Mesenteric fat pad (tissue), 1 donor: ENCODE results near the gene RIN1. TPM values are rescaled to one million over a fixed set of nuclear protein-coding genes. Genes with fewer than 3 reads are reported as not detected.

Source experiments
- DNase-seq: peaks from one replicate; pipeline ENCODE4 v3.0.0-alpha.2; 2020; ENCODE audit warnings: low spot score
- total RNA-seq: library from RNA; stranded (reverse); fragmentation: NEBNext Ultra II Directional; extraction: Animal tissue kit (Norgen Biotek cat#: 25700); gene quantifications from one replicate; pipeline ENCODE4 v1.2.1, GENCODE V29; 2021
- donor health status: DM: yes; HTN: yes; CAD: no.

RIN1 gene
- total RNA-seq, 1 donor from 2014 or later = 6.5 TPM

DNA sequence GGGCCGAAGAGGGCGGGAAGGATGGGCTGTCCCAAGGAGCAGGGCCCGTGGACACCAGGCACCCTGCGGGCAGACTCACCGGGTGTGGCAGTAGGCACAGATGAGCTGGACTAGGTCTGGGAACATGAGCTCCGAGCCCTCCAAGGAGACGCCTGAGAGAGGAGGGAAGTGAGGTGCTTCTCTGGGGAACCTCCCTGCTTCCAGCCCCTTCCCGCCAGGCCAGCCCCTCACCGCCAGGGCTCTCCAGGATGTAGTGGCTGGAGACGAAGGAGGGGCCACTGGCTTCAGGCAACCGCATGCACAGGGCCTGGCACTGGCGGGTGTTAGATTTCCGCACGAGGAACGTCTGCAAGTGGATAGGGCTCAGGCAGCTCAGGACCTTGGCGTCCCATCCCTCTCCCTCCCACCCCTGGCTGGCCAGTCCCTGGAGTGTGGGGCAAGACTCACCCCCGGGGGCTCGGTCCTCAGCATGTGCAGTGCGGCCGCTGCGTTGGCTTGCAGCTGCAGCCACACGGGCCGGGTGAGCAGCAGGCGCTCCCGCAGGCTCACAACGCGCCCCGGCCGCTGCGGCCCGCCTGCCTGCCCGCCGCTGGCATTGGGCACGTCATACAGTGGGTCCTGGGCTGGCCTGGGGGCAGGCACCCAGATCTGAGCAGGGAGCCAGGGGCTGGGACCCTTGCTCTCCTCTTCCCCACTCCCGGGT lies 552 bp downstream of the RIN1 start:
- DNase-seq = no peak

DNA sequence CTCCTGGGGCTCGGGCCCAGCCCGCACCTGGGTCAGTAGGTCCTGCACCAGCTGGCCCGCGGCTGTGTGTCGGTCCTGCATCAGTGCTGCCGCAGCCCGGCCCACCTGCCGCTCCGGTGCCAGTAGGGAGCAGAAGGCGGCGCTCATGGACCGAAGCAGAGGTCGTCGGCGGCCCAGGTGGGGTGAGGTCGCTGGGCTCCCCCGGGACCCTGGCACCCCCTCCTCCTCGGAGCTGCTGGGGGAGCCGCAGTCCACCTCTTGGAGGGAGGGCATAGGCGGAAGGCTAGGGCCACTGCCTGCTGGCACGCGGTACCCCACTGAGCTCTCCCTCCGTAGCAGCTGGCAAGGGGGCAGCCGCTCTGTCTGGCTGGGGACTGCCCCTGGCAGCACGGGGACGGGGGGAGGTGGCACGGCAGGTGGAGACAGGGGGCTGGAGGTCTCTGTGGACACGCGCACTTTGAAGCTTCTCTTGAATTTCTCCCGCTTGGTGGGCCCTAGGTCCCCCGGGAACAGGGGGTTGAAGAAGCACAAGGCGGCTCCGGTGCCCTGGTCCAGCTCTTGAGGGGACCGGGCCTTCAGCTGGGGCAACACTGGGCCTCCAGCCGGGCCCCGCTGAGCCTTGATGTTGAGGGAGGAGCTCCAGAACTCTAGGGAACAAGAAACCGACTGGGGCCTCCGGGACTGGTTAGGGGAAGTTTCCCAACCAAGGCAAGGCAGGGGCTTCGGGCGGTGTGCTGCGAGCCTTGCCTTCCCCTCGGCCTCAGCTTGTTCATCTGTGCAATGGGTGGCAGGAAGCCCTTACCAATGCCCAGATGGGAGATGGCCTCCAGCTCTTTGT lies 1.4 kb downstream of the RIN1 start:
- no peak for DNase-seq

DNA sequence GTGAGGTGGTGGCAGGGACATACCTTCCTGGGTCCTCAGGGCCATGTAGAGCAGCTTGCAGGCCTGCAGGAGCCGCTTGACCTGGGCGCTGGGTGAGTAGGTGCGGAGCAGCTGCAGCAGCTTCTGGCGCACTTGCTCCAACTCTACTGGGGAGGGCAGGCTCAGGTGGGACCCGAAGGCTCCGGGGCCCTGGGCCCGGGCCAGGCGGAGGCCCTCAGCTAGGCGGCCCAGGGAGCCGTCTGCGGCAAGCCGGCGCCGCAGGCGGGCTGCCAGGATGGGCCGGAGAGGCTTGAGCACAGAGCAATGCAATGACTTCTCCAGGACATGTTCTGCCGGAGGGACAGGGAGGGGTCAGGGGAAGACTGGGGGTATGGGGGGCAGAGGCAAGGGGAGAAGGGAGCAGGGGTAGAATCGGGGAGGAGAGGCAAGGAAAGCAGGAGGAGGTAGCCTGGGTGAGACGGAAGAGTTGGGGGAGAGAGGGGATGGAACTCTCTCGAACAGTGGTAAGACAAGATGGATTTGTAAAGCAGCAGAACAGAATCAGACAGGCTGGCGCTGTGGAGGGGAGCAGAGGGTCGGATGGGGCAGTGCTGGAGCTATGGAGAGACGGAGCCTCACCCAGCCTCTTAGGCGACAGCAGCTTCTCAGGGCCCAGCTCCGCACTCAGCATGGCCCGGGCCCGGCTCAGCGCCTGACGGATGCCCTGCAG lies 2.2 kb downstream of the RIN1 start:
- no peak for DNase-seq

DNA sequence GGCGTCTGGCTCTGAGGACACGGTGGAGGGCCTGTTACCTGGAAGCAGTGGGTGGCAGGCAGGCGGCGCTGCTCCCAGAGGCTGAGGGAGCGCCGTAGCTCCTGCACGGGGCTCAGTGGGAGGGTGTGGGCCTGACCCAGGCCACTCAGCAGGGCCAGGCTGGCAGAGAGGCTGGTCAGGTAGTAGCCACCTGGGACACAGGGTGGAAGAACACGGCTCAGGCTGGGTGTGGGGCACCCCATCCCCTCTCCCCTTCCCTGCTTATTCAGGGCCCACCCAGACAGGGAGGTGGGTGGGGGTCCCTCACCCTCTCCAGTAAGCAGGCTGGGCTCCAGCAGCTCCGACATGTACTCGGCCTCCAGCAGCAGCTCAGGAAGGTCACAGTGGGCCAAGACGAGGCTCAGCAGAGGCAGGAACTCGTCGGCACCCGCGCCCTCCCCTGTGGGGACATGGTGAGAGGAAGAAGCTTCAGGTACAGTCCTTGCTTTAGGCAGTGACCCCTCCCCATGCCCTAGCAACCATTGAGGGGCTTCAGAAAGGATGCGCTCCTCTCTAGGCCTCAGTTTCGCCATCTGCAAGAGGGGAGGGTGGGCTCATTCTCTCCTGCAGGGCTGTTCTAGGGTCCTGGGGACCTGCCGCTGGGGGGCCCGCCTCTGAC lies 2.9 kb downstream of the RIN1 start:
- DNase-seq = no peak

DNA sequence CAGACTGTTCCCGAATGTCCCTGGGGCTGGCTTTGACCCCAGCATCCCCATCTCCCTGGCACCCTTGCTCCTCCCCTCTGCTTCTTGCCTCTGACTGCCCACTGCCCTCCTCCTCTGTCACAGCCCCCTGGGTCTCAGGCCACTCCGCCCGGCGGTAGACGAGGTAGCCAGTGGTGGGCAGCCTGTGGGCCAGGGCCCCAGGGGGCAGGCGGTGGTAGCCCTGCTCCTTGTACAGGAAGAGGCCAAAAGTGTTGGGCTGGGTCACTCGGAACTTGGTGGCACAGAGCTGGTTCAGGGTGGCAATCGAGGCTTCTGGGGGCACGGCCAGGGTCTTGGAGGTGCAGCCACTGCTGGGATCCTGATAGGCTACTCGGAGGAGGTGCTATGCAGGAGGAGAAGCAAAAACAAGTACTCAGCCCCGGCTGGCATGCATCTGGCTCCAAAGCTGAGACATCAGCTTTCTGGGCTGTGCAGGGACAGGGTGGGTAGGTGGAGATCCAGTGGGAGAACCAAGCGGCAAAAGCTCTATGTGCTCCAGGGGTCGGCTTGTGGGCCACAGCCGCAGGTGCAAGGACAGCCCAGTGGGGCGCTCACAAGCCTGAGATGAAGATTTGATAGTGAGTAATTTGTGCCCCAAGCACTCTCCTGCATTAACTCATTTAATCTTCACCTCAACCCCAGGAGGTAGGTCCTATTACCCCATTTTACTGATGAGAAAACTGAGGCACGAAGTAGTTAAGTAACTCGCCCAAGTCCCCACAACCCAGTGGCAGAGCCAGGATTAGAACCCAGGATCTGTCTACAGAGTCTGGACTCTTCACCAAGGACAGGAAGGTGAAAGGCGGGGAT lies 3.6 kb downstream of the RIN1 start:
- no peak for DNase-seq

DNA sequence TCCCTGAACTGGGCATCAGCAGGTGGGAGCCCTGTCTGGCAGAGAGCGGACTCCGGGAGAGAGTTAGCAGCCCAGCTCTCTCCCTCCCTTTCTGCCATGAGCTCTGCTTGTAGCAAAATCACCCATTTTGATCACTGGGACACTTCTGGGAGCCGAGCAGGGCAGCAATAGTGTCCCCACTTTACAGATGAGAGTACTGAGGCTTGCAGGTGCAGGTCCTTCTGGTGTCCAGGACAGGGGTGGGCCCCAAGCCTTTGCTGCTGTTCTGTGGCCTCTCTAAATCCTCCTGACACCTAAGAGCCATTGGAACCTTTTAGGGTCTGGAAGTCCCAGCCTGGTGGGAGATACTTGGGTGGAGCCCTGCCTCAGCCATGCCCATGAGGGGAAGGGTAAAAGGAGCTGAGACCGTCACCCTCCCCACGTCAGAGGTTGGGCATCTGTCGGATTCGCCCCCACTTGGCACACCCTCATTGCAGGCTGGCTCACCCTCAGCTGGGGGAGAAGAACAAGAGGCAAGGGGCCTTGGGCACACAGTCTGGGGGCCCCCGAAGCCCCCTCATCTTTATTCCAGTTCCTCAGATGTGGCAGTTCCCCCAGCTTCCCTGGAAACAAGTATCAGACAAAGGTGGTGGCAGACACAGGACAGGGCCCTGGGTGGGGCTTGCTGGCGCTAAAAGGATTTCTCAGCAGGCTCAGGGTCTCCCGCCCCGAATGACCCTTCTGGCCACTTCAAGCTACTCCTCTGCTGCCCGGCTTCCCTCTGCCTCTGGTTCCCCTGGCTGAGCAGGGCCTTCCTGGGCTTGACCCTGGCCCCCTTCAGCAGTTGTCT lies 4.5 kb downstream of the RIN1 start:
- DNase-seq = no peak

DNA sequence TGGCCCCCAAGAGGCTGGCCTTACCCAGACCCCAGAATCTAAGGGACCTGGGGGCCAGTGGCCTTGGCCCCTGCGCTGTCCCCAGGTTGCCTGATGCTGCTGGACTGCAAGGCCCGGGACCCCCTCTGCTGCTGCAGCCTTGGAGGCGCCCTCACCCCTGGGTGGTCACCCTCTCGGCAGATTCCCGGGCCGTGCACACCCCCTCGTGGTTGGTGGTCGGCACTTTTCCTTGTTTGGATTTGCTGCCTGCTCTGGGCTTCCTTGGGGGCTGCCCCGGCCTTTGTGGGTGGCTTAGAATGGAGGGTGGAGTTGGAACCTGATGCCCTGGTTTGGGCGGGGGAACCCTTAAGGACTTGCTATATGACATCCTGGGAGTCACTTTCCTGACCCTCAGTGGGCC lies 5.3 kb downstream of the RIN1 start:
- no peak for DNase-seq

DNA sequence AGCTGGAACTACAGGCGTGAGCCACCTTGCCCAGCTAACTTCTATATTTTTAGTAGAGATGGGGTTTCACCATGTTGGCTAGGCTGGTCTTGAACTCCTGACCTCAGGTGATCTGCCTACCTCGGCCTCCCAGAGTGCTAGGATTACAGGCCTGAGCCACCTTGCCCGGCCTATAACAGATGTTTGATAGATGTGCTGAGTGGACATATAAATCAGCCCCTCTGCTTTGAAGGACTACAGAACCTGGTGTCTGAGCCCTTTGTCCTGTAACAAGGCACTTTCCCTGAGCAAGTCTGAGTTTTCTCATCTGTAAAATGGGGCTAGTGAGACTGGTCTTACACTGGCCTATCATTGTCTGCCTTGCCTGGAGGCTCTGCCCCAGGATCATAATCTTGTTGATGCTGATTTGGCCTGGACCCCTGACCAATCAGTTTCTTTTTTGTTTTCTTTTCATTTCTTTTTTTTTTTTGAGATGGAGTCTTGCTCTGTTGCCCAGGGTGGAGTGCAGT lies 7.0 kb downstream of the RIN1 start:
- no peak for DNase-seq

DNA sequence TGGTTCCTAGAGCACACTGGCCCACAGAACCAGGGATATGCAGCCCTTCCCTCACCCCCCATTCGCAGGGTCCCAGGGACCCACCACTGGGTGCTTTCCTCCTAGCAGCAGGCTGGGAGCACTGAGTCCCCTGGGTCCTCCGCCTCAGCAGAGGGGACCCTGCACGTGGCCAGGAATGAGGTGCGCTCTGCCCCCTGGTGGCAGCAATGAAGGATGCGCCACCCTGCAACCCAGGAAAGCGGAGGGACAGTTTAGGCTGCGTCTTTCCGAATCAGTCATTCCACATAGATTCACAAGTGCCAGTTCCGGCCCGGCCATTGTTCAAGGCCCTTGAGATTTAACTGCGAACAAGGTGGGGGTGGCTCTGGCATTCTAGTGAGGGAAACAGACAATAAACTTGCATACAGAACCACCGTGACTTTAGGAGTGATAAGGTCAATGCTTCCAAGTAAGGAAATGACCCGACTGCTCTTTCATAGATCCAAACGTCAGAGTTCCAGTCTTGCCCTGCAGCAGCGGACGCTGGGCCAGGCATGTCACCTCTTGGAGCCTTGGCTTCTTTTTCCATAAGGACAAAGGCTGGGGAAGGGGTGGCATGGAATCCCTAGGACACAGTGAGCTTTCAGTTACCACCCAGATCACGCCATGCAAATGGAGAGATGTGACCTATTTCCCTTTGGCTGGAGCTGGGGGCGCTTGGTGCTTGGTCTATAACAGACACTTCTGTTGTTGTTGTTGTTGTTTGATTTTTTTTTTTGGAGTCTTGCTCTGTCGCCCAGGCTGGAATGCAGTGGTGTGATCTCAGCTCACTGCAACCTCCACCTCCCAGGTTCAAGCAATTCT lies 7.7 kb downstream of the RIN1 start:
- DNase-seq = no peak

DNA sequence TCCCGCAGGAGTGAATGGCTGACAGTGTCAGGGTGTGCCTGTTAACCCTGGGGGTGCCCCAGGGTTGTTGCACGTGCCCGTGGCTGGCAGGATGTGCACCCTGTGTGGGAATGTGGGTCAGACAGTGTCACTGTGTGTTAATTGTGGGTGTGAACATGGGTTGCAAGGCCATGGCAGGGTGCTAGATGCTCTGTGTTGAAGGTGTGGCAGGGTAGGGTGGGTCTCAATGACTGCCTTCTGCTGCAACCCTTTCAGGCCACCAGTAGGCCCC lies 8.3 kb downstream of the RIN1 start:
- no peak for DNase-seq

DNA sequence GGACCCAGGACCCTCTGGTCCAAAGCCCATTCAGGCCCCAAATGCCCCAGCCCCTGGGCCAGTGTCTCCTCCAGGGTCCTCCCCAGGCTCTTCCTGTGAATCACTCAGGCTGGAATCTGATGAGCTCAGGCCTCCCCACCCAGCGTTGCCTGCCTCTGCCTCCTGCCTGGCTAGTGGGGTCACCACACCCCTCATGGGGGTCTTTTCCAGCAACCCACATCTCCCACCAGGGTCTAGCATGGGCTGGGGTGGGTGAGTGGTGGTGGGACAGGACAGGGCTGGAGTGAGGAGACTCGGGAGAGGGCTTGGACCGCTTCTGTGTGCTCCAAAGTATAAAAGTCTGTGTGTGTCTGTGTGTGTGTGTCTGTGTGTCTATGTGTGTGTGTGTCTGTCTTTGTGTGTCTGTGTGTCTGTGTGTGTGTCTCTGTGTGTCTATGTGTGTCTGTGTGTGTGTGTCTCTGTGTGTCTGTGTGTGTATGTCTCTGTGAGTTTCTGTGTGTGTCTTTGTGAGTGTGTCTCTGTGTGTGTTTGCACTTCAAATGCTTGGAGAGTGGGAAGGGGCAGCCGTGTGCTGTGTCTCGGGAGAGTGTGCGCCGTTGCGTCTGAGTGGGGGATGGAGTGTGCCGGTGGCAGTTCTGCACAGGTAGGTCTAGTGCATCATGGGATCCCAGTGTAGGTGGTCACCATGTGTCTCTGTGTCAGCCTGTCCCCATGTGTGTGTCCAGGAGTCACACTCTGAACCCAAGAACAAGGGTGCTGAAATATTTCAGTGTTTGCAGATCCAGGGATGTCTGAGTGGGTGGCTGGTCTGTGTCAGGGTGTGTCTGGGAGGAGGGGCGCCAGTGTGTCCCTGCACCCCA lies 8.8 kb downstream of the RIN1 start:
- DNase-seq = no peak

DNA sequence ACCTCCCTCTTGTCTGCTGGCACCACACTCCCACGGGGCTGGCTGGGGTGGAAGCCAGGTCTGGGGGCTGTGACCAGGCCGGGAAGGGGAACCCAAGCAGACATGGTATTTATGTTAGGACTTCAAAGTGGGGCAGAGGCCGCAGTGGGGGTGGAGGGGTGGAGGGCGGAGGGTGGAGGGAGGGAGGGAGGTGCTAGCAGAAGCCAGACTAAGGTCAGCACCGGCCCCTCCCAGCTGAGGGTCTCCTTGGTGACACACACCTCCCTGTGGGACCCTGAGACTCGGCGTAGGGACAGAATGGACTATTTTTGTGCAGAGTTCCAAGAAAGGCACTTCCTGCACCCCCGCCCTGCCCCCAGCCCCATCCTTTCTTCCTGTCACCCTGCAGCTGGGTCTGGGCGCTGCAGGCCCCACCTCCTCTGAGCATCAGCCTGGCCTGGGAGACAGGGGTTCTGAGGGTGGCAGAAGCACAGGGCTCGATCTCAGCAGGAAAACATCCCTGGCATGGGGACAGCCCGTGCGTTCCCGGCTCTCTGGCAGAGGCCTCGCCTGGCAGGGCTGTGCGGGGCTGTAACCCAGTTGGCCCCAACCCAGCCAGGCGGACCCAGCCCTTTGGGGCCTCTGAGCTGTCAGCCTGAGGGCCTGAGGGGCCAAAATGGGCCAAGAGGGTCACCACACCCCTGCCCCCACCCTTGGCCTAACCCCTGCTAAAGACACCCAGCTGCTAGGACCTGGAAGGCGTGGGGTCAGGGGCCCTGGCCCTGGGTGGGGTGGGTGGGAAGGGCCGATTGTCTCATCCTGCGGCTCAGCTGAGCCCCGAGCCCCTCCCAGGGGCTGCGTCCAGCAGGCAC lies 9.7 kb downstream of the RIN1 start:
- DNase-seq = no peak

DNA sequence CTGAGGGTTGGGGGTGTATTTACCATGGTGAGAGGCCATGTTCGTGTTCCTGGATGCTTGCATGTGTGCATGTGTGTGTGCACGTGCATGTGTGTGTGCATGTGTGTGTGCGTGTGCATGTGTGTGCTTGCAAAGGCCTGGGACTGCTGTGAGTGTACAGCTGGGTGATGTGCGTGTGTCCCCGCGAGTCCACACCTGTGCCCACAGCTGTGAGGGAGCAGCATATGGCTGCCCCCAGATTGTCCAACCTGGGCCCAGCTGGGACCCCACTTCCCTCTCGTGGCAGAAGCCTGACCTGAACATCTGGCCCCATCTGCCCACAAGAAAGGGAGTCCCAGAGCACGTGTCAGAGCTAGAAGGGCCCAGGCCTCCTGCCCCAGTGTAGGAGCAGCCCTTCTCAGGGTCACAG lies 11.0 kb downstream of the RIN1 start:
- no peak for DNase-seq

DNA sequence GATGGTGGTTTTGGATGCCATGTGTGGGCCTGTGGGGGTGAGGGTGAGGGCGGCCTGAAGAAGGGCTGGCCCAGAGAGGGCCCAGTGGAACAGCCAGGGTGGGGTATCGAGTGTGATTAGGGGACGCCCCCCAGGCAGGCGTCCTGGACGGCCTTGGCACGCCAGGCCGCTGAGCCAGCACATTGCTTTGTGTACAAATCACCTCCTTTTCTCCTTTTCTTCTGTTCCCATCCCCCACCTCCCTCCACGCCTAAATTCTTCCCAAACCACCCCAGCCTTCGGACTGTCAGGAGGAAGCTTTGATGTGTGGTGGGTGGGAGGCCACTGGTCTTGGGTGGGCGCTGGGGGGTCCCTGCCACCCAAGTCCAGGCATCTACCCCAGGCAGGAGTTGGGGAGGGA lies 11.6 kb downstream of the RIN1 start:
- DNase-seq = no peak

DNA sequence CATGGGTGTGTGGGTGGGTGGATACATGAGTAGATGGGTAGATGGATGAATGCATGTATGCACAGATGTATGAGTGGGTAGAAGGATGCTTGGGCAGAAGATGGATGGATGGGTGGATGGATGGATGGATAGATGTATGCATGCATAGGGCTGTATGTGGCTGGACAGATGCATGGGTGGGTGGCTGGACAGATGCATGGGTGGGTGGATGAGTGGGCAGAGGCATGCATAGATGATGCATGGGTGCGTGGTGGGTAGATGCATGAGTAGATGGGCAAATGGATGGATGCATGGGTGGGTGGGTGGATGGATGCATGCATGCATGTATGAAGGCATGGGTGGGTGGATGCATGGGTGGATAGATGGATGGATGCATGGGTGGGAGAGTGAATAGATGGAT lies 12.6 kb downstream of the RIN1 start:
- DNase-seq = no peak

DNA sequence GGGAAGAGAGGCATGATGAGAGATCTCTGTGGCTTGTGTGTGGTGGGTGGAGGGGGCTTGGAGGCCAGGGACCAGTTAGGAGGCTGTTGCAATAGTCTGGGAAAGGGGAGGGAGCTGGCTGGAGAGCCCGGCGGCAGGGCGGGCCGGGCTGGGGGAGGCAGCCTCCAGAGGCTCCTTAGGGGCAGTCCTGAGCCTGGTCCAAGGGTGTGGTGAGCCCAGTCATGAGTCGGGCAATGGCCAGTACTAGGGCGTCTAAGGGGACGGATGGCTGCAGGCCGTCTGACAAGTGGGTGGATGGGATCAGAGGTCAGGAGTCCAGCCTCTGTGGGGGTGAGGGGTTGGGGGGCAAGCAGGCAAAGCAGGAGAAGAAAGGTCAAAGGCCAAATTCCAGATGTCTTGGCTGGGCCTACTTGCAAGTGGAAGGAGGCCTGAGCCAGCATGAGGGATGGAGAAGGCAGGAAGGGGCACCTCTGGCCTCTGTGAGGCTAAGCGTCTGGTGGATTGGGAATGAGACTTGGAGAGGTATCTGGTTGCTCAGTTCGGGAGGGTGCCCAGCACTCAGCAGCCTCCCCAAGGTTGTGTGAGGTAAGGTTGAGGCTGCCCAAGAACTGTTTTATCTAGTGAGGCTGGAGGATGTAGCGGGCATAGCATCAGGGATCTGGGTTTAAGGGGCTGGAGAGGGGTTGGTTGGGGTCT lies 13.4 kb downstream of the RIN1 start:
- DNase-seq = no peak
